Stomach (tissue), 9 donors: ENCODE results near the gene QRFP. TPM values are rescaled to one million over a fixed set of nuclear protein-coding genes. Genes with fewer than 3 reads are reported as not detected.

ENCODE experiments used
- DNase-seq, 2 donors: peaks; one replicate each; pipeline versions ENCODE4 v3.0.0 to v3.0.0-alpha.2; 2013 to 2019
- H3K27ac ChIP-seq, 5 donors: fragments of 200-600 bp in 4 of 5; sonication (generic) in 4 of 5; one replicate each; pipeline ENCODE4 v1.5.1; 2013 to 2019; ENCODE audit warnings: mild to moderate bottlenecking in 1 of 5, moderate library complexity in 1 of 5
- H3K27me3 ChIP-seq, 3 donors: fragments of 200-600 bp; sonication (generic); one replicate each; pipeline ENCODE4 v1.5.1; 2017 to 2019; ENCODE audit warnings: mixed run types in 1 of 3
- H3K36me3 ChIP-seq, 4 donors: fragments of 200-600 bp; sonication (generic); 1 replicate in 3 of 4; 2 replicates in 1 of 4; pipeline ENCODE4 v1.5.1; 2016 to 2019
- H3K4me1 ChIP-seq, 4 donors: fragments of 200-600 bp; sonication (generic); one replicate each; pipeline ENCODE4 v1.5.1; 2016 to 2019
- H3K4me3 ChIP-seq, 4 donors: fragments of 200-600 bp; sonication (generic) in 3 of 4; one replicate each; pipeline ENCODE4 v1.5.1; 2016 to 2019; ENCODE audit warnings: mild to moderate bottlenecking in 1 of 4
- H3K9me3 ChIP-seq, 4 donors: fragments of 200-600 bp; sonication (generic); one replicate each; pipeline ENCODE4 v1.5.1; 2016 to 2019
- EP300 ChIP-seq: sonication (generic); formaldehyde crosslinking; IDR thresholded peaks from one replicate; pipeline ENCODE4 v1.6.1; 2017; ENCODE audit warnings: antibody characterized with exemption
- POLR2A ChIP-seq, 4 donors: fragments of 450-650 bp; IDR thresholded peaks; one replicate each; pipeline ENCODE4 v1.6.1; 2016; ENCODE audit warnings: antibody characterized with exemption in 4 of 4, control low read depth in 2 of 4, mild to moderate bottlenecking in 1 of 4, moderate library complexity in 1 of 4
- POLR2AphosphoS5 ChIP-seq, 3 donors: sonication (generic); formaldehyde crosslinking; IDR thresholded peaks; one replicate each; pipeline ENCODE4 v1.6.1; 2016; ENCODE audit warnings: antibody characterized with exemption in 3 of 3
- WGBS, 5 donors: extraction: QIAGEN DNeasy Blood & Tissue Kit in 3 of 5; methylation state at CpG; one replicate each; pipeline versions ENCODE4 v1.1.5 to v1.1.7; 2013 to 2018; 5-methylcytosine and 5-hydroxymethylcytosine counted together
- intact Hi-C: fragments of 100-400 bp; cut with DNase I; formaldehyde crosslinking; loops from one replicate; pipeline ENCODE4 v1.15.1; 2023; ENCODE audit warnings: low total_unique reads
- polyA plus RNA-seq, 3 donors: library from polyadenylated mRNA; stranded (reverse); fragments of 200-250 nt; gene quantifications; one replicate each; pipeline ENCODE4 v1.2.3, GENCODE V29; 2013
- total RNA-seq, 5 donors: library from RNA; depleted of rRNA; stranded (reverse); fragments of >200 nt; gene quantifications; one replicate each; pipeline versions ENCODE4 v1.1.0 to v1.2.3, GENCODE V29; 2014 to 2016
- TF ChIP-seq, protein P1 (sequence below), 7 experiments: fragments of 450-650 bp in 4 of 7; fragments of 200-600 bp in 3 of 7; sonication (generic) in 3 of 7; IDR thresholded peaks; one replicate each; pipeline ENCODE4 v1.5.1; 2016 to 2019; ENCODE audit warnings: antibody characterized with exemption in 7 of 7, control low read depth in 2 of 7, mild to moderate bottlenecking in 1 of 7
- donor health status: healthy with polysubstance abuse.
- donor health status: Bipolar disorder and iron deficiency.
- donor health status: healthy.

QRFP gene
- total and polyA plus RNA-seq, 8 donors, result not detected

DNA sequence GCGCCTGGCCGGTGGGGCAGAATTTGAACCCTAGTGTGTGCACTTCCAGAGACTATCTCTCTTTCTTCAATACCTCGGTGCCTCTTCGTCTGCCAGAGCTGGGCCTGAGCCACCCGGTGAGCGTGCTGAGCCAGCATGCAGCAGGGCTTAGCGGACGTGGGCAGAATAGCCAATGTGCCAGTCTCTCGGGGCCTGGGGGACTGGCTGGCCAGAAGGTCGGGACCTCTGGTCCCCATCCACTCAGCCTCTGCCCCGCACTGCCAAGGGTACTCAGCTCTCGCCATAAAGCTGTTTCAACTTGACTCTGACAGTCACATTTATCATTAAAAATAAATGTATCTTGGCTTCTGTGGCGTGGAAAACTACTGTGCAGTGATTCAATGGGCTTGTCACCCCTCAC lies 46.6 kb upstream of the QRFP start:
- intact Hi-C loops, result loop anchor here (10.0 kb wide), 1 partner anchor 178 kb away; no protein-coding TSS in a partner anchor
- no peak for DNase-seq
- Histone ChIP-seq H3K4me3 (no peak overlapping the region), H3K36me3 (no peaks in the 10 kb centered on the region), H3K27me3 (peaks cover 13 to 78% (median 53%) of the 10 kb centered on the region in 3 donors), H3K9me3 (no peaks in the 10 kb centered on the region), H3K27ac (no peak overlapping the region), H3K4me1 (peaks cover 19 to 31% (median 29%) of the 10 kb centered on the region in 4 donors)
- WGBS, 5 donors, result 57 to 71% (median 66%) methylated on average over 9 to 13 of the region's 13 CpGs
- TF ChIP-seq EP300, result no peak
- TF ChIP-seq POLR2AphosphoS5 (IDR thresholded peaks at IDR 0.05), result no peak

DNA sequence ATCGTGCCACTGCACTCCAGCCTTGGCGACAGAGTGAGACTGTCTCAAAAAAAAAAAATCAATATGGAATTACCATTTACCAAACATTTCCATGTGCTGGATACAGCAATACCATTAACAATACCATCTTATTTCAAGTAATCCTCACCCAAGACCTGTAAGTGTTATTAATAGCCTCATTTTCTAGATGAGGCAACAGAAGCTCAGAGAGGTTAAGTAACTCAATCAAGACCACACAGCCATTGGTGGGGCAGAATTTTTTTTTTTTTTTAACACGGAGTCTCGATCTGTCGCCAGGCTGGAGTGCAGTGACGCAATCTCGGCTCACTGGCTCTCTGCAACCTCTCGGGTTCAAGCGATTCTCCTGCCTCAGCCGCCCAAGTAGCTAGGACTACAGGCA lies 46.1 kb upstream of the QRFP start:
- Histone ChIP-seq H3K27me3 (peaks cover 19 to 78% (median 57%) of the 10 kb centered on the region in 3 donors), H3K27ac (no peak overlapping the region), H3K36me3 (no peaks in the 10 kb centered on the region), H3K4me3 (no peak overlapping the region), H3K4me1 (peaks cover 21 to 37% (median 34%) of the 10 kb centered on the region in 4 donors), H3K9me3 (no peaks in the 10 kb centered on the region)
- 78 to 84% (median 82%) methylated on average over 10 of the region's 10 CpGs for WGBS, 5 donors
- TF ChIP-seq EP300, result no peak
- TF ChIP-seq, protein P1, sequence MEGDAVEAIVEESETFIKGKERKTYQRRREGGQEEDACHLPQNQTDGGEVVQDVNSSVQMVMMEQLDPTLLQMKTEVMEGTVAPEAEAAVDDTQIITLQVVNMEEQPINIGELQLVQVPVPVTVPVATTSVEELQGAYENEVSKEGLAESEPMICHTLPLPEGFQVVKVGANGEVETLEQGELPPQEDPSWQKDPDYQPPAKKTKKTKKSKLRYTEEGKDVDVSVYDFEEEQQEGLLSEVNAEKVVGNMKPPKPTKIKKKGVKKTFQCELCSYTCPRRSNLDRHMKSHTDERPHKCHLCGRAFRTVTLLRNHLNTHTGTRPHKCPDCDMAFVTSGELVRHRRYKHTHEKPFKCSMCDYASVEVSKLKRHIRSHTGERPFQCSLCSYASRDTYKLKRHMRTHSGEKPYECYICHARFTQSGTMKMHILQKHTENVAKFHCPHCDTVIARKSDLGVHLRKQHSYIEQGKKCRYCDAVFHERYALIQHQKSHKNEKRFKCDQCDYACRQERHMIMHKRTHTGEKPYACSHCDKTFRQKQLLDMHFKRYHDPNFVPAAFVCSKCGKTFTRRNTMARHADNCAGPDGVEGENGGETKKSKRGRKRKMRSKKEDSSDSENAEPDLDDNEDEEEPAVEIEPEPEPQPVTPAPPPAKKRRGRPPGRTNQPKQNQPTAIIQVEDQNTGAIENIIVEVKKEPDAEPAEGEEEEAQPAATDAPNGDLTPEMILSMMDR (IDR thresholded peaks at IDR 0.05), result no peak
- TF ChIP-seq POLR2A (IDR thresholded peaks at IDR 0.05), result no peak
- TF ChIP-seq POLR2AphosphoS5 (IDR thresholded peaks at IDR 0.05), result no peak
- no peak for DNase-seq
- intact Hi-C loops, result loop anchor here (10.0 kb wide), 1 partner anchor 178 kb away; no protein-coding TSS in a partner anchor

DNA sequence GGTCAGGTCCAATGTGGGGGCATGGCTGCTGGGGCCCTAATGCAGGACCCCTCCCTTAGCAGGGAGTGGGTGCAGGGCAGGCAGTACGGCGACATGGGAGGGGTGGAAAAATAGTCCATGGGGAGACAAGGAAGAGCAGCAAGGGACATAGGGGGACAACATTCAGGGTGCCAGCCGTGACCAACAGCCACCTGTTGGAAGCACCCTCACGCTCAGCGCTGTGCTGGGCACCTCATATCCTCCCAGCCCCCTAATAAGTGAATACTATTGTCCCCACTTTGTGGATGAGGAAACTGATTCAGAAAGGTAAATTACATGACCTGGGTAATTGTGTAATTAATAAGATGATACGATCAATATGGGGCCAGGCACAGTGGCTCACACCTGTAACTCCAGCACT lies 45.5 kb upstream of the QRFP start:
- TF ChIP-seq POLR2A (IDR thresholded peaks at IDR 0.05) (no peak), POLR2AphosphoS5 (IDR thresholded peaks at IDR 0.05) (no peak)
- peaks cover 20 to 78% (median 62%) of the 10 kb centered on the region in 3 donors for H3K27me3 ChIP-seq
- 77 to 90% (median 85%) methylated on average over 6 of the region's 6 CpGs for WGBS, 5 donors
- no peak overlapping the region for H3K4me3 ChIP-seq
- H3K9me3 ChIP-seq, result no peaks in the 10 kb centered on the region
- no peaks in the 10 kb centered on the region for H3K36me3 ChIP-seq
- peaks cover 21 to 39% (median 35%) of the 10 kb centered on the region in 4 donors for H3K4me1 ChIP-seq
- H3K27ac ChIP-seq, result no peak overlapping the region
- no peak for DNase-seq
- intact Hi-C loops, result loop anchor here (10.0 kb wide), 1 partner anchor 177 kb away; no protein-coding TSS in a partner anchor

DNA sequence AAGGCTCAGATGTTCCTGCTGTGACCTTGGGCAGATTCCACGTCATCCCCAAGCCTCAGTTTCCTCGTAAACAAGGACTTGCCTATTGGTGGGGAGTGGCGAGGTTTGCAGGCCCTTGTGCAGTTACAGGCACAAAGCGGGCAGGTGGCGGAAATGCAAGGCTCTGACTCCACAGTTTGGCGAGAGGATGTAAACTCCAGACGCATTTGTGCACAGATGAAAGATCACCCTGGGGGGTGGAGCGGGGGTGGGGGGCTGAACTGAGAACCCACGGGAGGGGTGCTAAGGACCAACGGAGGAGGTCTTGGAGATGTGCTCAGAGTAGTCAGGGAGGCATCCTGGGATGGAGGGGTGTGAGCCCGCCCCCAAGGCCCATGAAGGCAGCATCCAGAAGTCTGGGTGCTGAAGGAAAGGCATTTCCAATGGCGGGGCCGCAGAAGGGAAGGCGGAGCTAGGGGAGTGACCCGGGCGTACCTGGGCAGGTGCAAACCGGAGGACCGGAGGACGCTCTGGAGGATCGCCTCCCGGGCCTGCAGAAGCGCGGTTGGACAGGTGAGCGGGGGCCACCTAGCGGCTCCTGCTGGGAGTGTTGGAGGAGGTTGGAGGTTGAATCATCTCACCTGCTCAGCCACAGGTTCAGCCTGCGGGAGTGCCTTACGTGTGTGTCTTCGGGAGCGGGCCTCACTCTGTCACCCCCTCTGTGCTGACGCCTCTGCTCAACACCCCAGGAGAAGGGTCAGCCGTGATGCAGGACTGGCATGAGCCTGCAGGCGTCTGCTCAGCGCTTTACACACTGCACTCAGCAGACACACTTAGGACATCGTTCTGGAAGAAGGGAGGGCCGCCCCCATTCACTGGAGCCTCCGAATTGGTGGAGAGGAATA lies 44.3 kb upstream of the QRFP start:
- intact Hi-C loops, result loop anchor here (10.0 kb wide), 1 partner anchor 176 kb away; no protein-coding TSS in a partner anchor
- no peaks in the 10 kb centered on the region for H3K36me3 ChIP-seq
- no peak overlapping the region for H3K27ac ChIP-seq
- peak; percentile 89 for DNase-seq
- H3K4me1 ChIP-seq, result peaks cover 21 to 43% (median 36%) of the 10 kb centered on the region in 4 donors
- H3K27me3 ChIP-seq, result peaks cover 20 to 83% (median 74%) of the 10 kb centered on the region in 3 donors
- WGBS, 5 donors, result 5 to 9% (median 7%) methylated on average over 34 to 36 of the region's 36 CpGs
- TF ChIP-seq EP300, result no peak
- TF ChIP-seq POLR2AphosphoS5 (IDR thresholded peaks at IDR 0.05), result peak in 1 of 3 donors; percentile 18
- no peak for TF ChIP-seq POLR2A (IDR thresholded peaks at IDR 0.05)
- TF ChIP-seq, protein P1 (IDR thresholded peaks at IDR 0.05), result peak in 5 of 7 experiments; percentile 70 to 87 (median 78)
- no peaks in the 10 kb centered on the region for H3K9me3 ChIP-seq
- H3K4me3 ChIP-seq, result no peak overlapping the region

DNA sequence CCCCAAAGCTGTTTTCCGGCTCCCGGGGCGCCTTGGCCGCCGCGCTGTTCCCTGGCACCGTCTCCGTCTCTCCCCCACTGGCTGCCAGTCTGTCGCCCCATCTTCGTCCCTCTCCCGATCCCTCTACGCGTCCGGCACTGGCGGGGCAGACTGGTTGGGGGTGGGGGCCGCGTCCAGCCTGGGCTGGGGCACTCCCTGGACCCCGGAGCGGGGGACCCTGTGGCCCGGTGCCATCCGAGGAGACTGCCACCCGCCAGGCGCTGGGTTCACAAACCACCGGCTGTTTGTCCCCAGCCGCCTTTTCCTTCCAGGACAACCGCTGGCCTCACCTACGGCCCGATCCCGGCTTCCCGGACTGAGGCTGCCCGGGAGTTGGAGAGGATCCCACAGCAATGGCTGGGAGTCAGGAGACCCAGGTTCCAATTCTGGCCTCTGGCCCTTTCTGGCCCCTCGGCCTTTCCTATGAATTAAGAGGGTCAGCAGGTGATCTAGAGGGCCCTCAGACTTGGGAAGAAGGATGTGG lies 43.5 kb upstream of the QRFP start:
- Histone ChIP-seq H3K9me3 (no peaks in the 10 kb centered on the region), H3K36me3 (no peaks in the 10 kb centered on the region), H3K4me1 (peaks cover 21 to 43% (median 38%) of the 10 kb centered on the region in 4 donors), H3K27me3 (peaks cover 20 to 91% (median 82%) of the 10 kb centered on the region in 3 donors), H3K27ac (no peak overlapping the region), H3K4me3 (peak overlapping the region; percentile 49 to 58 (median 51))
- 1 to 3% (median 2%) methylated on average over 32 of the region's 32 CpGs for WGBS, 5 donors
- DNase-seq, result no peak
- intact Hi-C loops, result loop anchor here (10.0 kb wide), 1 partner anchor 175 kb away; no protein-coding TSS in a partner anchor
- TF ChIP-seq POLR2A (IDR thresholded peaks at IDR 0.05) (no peak), EP300 (no peak), POLR2AphosphoS5 (IDR thresholded peaks at IDR 0.05) (no peak)
- TF ChIP-seq, protein P1 (IDR thresholded peaks at IDR 0.05), result no peak
